Activated CD4-positive, CD25-positive, alpha-beta regulatory T cell treated with anti-CD3 and anti-CD28 coated beads, Interleukin-2, amount 50 U/mL, for 24 hours (primary cell): ENCODE data around the gene CEP295NL.
"Not testable (repeated sequence)": the region's sequence is repeated elsewhere in the genome, so short reads cannot be mapped to it uniquely, and the experiment has no call there.

ENCODE experiments used
- ATAC-seq, 2 donors: fragments of 150-1000 bp; cut with Tn5 transposase; one replicate each; pipeline ENCODE4 v1.10.0; 2021; ENCODE audit warnings: mild to moderate bottlenecking in 1 of 2, moderate library complexity in 1 of 2

The CEP295NL gene

GRCh38 chr17:78885956-78886355 lies 17.0 kb downstream of the CEP295NL start:
- no peak for ATAC-seq

GRCh38 chr17:78884876-78885667 lies 17.9 kb downstream of the CEP295NL start:
- no peak for ATAC-seq

- ATAC-seq: no peak
These were observed 18.7 kb downstream of the CEP295NL start for GRCh38 chr17:78884148-78884825.

GRCh38 chr17:78883533-78884131 lies 19.4 kb downstream of the CEP295NL start:
- ATAC-seq: no peak

- peak; percentile 21 to 36 for ATAC-seq
These were observed 19.9 kb downstream of the CEP295NL start for GRCh38 chr17:78883089-78883532.

- ATAC-seq: no peak
These were observed 20.4 kb downstream of the CEP295NL start for GRCh38 chr17:78882540-78883088.

GRCh38 chr17:78879635-78880186 lies 23.3 kb downstream of the CEP295NL start:
- peak; percentile 56 to 58 for ATAC-seq

- ATAC-seq: no peak
These were observed 24.0 kb downstream of the CEP295NL start for GRCh38 chr17:78878871-78879527.

GRCh38 chr17:78878261-78878660 lies 24.7 kb downstream of the CEP295NL start:
- no peak for ATAC-seq

- not testable (repeated sequence) for ATAC-seq
These were observed 26.0 kb downstream of the CEP295NL start for GRCh38 chr17:78876954-78877517.

- ATAC-seq: no peak
These were observed 26.9 kb downstream of the CEP295NL start for GRCh38 chr17:78876094-78876597.

GRCh38 chr17:78875363-78876093 lies 27.5 kb downstream of the CEP295NL start:
- no peak for ATAC-seq

GRCh38 chr17:78873519-78874340 lies 29.3 kb downstream of the CEP295NL start:
- ATAC-seq: no peak

- ATAC-seq: no peak
These were observed 30.5 kb downstream of the CEP295NL start for GRCh38 chr17:78872486-78872885.

- ATAC-seq: no peak
These were observed 32.4 kb downstream of the CEP295NL start for GRCh38 chr17:78870621-78871020.

- ATAC-seq: no peak
These were observed 34.6 kb downstream of the CEP295NL start for GRCh38 chr17:78868391-78868790.

GRCh38 chr17:78867046-78867445 lies 36.0 kb downstream of the CEP295NL start:
- not testable (repeated sequence) for ATAC-seq

GRCh38 chr17:78865682-78866390 lies 37.2 kb downstream of the CEP295NL start:
- no peak for ATAC-seq

- ATAC-seq: no peak
These were observed 38.9 kb downstream of the CEP295NL start for GRCh38 chr17:78864117-78864516.
